ENCODE measurements around the gene SORCS1.

The SORCS1 gene

DNA sequence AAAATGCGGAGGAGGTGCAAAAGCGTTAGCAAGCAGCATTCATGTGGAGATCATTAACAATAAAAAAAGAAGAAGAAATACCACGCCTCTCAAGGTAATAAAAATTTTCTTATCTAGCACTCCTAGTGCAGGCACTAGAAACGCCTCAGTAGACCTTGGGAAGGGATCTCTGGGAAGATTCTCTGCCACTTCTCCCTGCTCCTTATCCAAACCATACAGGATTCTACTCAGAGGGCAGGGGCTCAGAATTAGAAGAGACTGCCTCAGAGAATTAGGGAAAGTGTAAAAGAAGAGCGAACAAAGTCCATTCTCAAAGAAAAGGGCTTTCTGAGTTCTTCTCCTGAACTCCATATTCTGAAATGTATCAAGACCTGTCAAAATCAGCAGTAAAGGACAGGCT, 413.4 kb downstream of the SORCS1 start:
- DNase-seq (ENCODE audit: low read depth, low spot score), result no peak
- H3K4me3 ChIP-seq (ENCODE audit: low read depth, low read length), result no peak overlapping the region
- in situ Hi-C loops (cut with HindIII; ENCODE audit: low sequenced_read_pairs), result no loop called here
- TF ChIP-seq, protein P1, sequence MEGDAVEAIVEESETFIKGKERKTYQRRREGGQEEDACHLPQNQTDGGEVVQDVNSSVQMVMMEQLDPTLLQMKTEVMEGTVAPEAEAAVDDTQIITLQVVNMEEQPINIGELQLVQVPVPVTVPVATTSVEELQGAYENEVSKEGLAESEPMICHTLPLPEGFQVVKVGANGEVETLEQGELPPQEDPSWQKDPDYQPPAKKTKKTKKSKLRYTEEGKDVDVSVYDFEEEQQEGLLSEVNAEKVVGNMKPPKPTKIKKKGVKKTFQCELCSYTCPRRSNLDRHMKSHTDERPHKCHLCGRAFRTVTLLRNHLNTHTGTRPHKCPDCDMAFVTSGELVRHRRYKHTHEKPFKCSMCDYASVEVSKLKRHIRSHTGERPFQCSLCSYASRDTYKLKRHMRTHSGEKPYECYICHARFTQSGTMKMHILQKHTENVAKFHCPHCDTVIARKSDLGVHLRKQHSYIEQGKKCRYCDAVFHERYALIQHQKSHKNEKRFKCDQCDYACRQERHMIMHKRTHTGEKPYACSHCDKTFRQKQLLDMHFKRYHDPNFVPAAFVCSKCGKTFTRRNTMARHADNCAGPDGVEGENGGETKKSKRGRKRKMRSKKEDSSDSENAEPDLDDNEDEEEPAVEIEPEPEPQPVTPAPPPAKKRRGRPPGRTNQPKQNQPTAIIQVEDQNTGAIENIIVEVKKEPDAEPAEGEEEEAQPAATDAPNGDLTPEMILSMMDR (IDR thresholded peaks at IDR 0.05; ENCODE audit: low read depth, low read length), result no peak

DNA sequence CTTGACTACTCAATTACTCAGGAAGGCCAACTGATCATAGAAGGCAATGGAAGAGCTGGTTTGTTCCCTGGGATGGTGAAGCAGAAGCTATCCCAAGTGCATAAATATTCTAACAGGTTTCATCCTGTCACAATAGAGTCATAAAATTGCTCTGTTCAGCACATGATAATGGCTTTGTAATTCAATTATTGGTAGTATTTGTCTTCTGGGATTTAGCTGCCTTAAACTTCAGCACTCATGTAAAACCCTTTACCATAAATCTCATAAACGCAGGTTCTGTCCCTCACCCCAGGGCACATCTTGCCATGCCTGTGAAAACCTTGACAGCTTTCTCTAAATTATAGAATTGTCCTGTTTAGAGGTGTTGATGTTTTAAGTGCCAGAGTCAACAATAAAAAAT, 417.6 kb downstream of the SORCS1 start:
- in situ Hi-C loops (cut with HindIII; ENCODE audit: low sequenced_read_pairs), result no loop called here
- no peak overlapping the region for H3K4me3 ChIP-seq (ENCODE audit: low read depth, low read length)
- TF ChIP-seq, protein P1 (IDR thresholded peaks at IDR 0.05; ENCODE audit: low read depth, low read length), result no peak
- no peak for DNase-seq (ENCODE audit: low read depth, low spot score)

DNA sequence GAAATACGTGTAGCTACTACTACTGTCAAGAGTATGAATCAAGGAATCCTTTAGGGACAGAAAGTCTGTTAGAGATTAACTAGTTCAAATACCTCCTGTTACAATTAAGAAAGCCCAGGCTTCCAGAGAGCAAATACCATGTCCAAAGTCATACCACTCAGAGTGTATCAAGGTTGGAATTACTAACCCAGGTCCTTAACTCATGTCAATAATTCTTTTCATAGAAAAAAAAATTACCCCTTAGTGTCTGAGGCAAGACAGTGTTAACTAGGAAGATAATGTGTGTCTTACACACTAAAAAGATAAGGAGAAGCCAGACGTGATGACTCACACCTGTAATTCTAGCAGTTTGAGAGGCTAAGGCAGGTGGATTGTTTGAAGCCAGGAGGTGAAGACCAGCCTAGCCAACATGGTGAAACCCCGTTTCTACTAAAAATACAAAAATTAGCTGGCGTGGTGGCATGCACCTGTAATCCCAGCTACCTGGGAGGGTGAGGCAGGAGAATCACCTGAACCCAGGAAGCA, 423.4 kb downstream of the SORCS1 start:
- TF ChIP-seq, protein P1 (IDR thresholded peaks at IDR 0.05; ENCODE audit: low read depth, low read length), result no peak
- no peak overlapping the region for H3K4me3 ChIP-seq (ENCODE audit: low read depth, low read length)
- in situ Hi-C loops (cut with HindIII; ENCODE audit: low sequenced_read_pairs), result no loop called here
- no peak for DNase-seq (ENCODE audit: low read depth, low spot score)

GRCh38 chr10:106740071-106740470, 424.4 kb downstream of the SORCS1 start:
- in situ Hi-C loops (cut with HindIII; ENCODE audit: low sequenced_read_pairs), result no loop called here
- H3K4me3 ChIP-seq (ENCODE audit: low read depth, low read length), result no peak overlapping the region
- DNase-seq (ENCODE audit: low read depth, low spot score), result no peak
- TF ChIP-seq, protein P1 (IDR thresholded peaks at IDR 0.05; ENCODE audit: low read depth, low read length), result no peak

GRCh38 chr10:106734220-106734619, 430.3 kb downstream of the SORCS1 start:
- H3K4me3 ChIP-seq (ENCODE audit: low read depth, low read length), result no peak overlapping the region
- TF ChIP-seq, protein P1 (IDR thresholded peaks at IDR 0.05; ENCODE audit: low read depth, low read length), result no peak
- DNase-seq (ENCODE audit: low read depth, low spot score), result no peak
- in situ Hi-C loops (cut with HindIII; ENCODE audit: low sequenced_read_pairs), result no loop called here

DNA sequence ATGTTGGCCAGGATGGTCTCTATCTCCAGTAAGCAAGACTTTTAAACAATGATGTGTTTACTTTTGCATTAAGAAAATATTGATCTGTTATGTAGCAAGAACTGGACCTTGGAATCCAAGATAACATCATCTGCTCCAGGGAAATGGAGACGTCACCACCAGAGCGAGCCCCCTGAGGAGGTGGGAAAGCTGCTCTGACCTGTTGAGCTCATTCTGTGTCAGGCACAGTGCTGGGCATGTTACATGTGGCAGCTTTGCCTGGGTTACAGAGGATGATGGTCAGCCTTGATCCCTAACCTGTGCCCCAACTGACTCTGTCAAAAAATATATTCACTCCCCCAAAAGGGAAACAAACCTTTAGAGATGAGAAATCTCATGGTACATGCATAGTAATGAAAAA, 436.3 kb downstream of the SORCS1 start:
- no peak for DNase-seq (ENCODE audit: low read depth, low spot score)
- TF ChIP-seq, protein P1 (IDR thresholded peaks at IDR 0.05; ENCODE audit: low read depth, low read length), result no peak
- in situ Hi-C loops (cut with HindIII; ENCODE audit: low sequenced_read_pairs), result no loop called here
- H3K4me3 ChIP-seq (ENCODE audit: low read depth, low read length), result no peak overlapping the region

DNA sequence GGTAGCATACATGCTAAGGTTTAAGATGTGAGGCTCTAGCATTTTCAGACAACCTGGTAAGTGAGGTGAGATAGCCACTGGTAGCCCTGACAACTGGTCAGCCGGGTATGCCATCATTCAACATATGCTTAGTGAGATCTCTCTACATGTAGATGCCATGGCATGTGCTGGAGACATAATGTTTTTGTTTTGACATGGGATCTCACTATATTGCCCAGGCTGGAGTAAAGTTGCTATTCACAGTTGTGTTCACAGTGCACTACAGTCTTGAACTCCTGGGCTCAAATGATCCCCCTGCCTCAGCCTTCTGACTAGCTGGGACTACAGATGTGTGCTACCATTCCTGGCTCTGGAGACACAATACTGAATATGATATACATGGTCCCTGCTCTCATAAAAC, 437.3 kb downstream of the SORCS1 start:
- no peak for DNase-seq (ENCODE audit: low read depth, low spot score)
- in situ Hi-C loops (cut with HindIII; ENCODE audit: low sequenced_read_pairs), result no loop called here
- TF ChIP-seq, protein P1 (IDR thresholded peaks at IDR 0.05; ENCODE audit: low read depth, low read length), result no peak
- no peak overlapping the region for H3K4me3 ChIP-seq (ENCODE audit: low read depth, low read length)

Data from astrocyte of the spinal cord (primary cell).